Parathyroid adenoma (tissue), 2 donors: ENCODE data around the gene SLC2A8.

ENCODE experiments used
- H2AFZ ChIP-seq: fragments of 300-600 bp; sonication (generic); one replicate; pipeline ENCODE4 v1.7.0; 2017; ENCODE audit warnings: antibody characterized with exemption, mild to moderate bottlenecking
- H3K27ac ChIP-seq: fragments of 300-600 bp; sonication (generic); one replicate; pipeline ENCODE4 v1.7.0; 2017
- H3K27me3 ChIP-seq: fragments of 300-600 bp; sonication (generic); one replicate; pipeline ENCODE4 v1.7.0; 2017; ENCODE audit warnings: low read length; ENCODE audit not compliant: control insufficient read depth, insufficient read depth
- H3K36me3 ChIP-seq: fragments of 300-600 bp; sonication (generic); one replicate; pipeline ENCODE4 v1.7.0; 2017; ENCODE audit warnings: low read length; ENCODE audit not compliant: control insufficient read depth, insufficient read depth
- H3K4me1 ChIP-seq: fragments of 300-600 bp; sonication (generic); one replicate; pipeline ENCODE4 v1.7.0; 2017; ENCODE audit warnings: control low read depth
- H3K4me2 ChIP-seq: fragments of 300-600 bp; sonication (generic); one replicate; pipeline ENCODE4 v1.7.0; 2017; ENCODE audit warnings: low read length
- H3K4me3 ChIP-seq: fragments of 300-600 bp; sonication (generic); one replicate; pipeline ENCODE4 v1.7.0; 2017; ENCODE audit warnings: low read depth, low read length
- H3K79me2 ChIP-seq: fragments of 300-600 bp; sonication (generic); one replicate; pipeline ENCODE4 v1.7.0; 2017; ENCODE audit warnings: control low read depth
- H3K9ac ChIP-seq: fragments of 300-600 bp; sonication (generic); one replicate; pipeline ENCODE4 v1.7.0; 2017; ENCODE audit warnings: mild to moderate bottlenecking
- H3K9me3 ChIP-seq: fragments of 300-600 bp; sonication (generic); one replicate; pipeline ENCODE4 v1.7.0; 2017; ENCODE audit warnings: low read length; ENCODE audit not compliant: control insufficient read depth
- CTCF ChIP-seq: fragments of 300-600 bp; sonication (generic); IDR thresholded peaks from one replicate; pipeline ENCODE4 v1.7.0; 2017; ENCODE audit warnings: antibody characterized with exemption, mild to moderate bottlenecking
- donor health status: primary hyperparathyroidism.

SLC2A8 gene

GRCh38 chr9:127399736-127400269 is 2.8 kb downstream of the SLC2A8 start:
- H3K79me2 ChIP-seq, result peaks cover 3% of the 10 kb centered on the region
- H3K36me3 ChIP-seq, result no peaks in the 10 kb centered on the region
- TF ChIP-seq CTCF, result no peak
- H3K4me2 ChIP-seq, result no peak overlapping the region
- H3K4me3 ChIP-seq, result no peak overlapping the region
- no peaks in the 10 kb centered on the region for H3K9me3 ChIP-seq
- no peaks in the 10 kb centered on the region for H3K4me1 ChIP-seq
- no peak overlapping the region for H3K9ac ChIP-seq
- no peaks in the 10 kb centered on the region for H3K27me3 ChIP-seq
- no peak overlapping the region for H3K27ac ChIP-seq
- no peak overlapping the region for H2AFZ ChIP-seq

- no peak overlapping the region for H3K4me2 ChIP-seq
- no peak for TF ChIP-seq CTCF
- H3K79me2 ChIP-seq, result peaks cover 3% of the 10 kb centered on the region
- H3K4me1 ChIP-seq, result no peaks in the 10 kb centered on the region
- no peak overlapping the region for H3K27ac ChIP-seq
- no peaks in the 10 kb centered on the region for H3K36me3 ChIP-seq
- H2AFZ ChIP-seq, result no peak overlapping the region
- H3K4me3 ChIP-seq, result no peak overlapping the region
- no peak overlapping the region for H3K9ac ChIP-seq
- no peaks in the 10 kb centered on the region for H3K9me3 ChIP-seq
- no peaks in the 10 kb centered on the region for H3K27me3 ChIP-seq
Measured at GRCh38 chr9:127402401-127403090, 5.6 kb downstream of the SLC2A8 start.

GRCh38 chr9:127403507-127404192 is 6.7 kb downstream of the SLC2A8 start:
- Histone ChIP-seq H3K4me3 (no peak overlapping the region), H3K27ac (no peak overlapping the region), H3K36me3 (no peaks in the 10 kb centered on the region), H3K9ac (no peak overlapping the region), H3K4me1 (no peaks in the 10 kb centered on the region), H3K9me3 (no peaks in the 10 kb centered on the region), H3K4me2 (no peak overlapping the region), H3K79me2 (no peaks in the 10 kb centered on the region), H3K27me3 (no peaks in the 10 kb centered on the region), H2AFZ (no peak overlapping the region)
- TF ChIP-seq CTCF, result no peak

GRCh38 chr9:127404631-127405030 is 7.7 kb downstream of the SLC2A8 start:
- no peak overlapping the region for H3K4me2 ChIP-seq
- no peak overlapping the region for H2AFZ ChIP-seq
- no peak for TF ChIP-seq CTCF
- H3K9ac ChIP-seq, result no peak overlapping the region
- no peaks in the 10 kb centered on the region for H3K4me1 ChIP-seq
- H3K4me3 ChIP-seq, result no peak overlapping the region
- no peaks in the 10 kb centered on the region for H3K79me2 ChIP-seq
- H3K27ac ChIP-seq, result no peak overlapping the region
- no peaks in the 10 kb centered on the region for H3K36me3 ChIP-seq
- no peaks in the 10 kb centered on the region for H3K9me3 ChIP-seq
- H3K27me3 ChIP-seq, result no peaks in the 10 kb centered on the region
